ENCODE results near the gene MAEA.
"Not testable (repeated sequence)": the region's sequence is repeated elsewhere in the genome, so short reads cannot be mapped to it uniquely, and the experiment has no call there.

MAEA gene

GRCh38 chr4:1285151-1285789, 4.4 kb upstream of the MAEA start:
- DNase-seq, result no peak

GRCh38 chr4:1285790-1286553, 3.7 kb upstream of the MAEA start:
- DNase-seq, result peak; percentile 45

GRCh38 chr4:1288786-1289185, 905 bp upstream of the MAEA start:
- DNase-seq, result no peak

GRCh38 chr4:1290165-1290977, 680 bp downstream of the MAEA start:
- DNase-seq, result no peak

- no peak for DNase-seq
Measured at GRCh38 chr4:1291091-1291490, 1.4 kb downstream of the MAEA start.

GRCh38 chr4:1291996-1292702, 2.5 kb downstream of the MAEA start:
- DNase-seq, result no peak

- DNase-seq, result not testable (repeated sequence)
Measured at GRCh38 chr4:1292703-1293011, 3.0 kb downstream of the MAEA start.

- no peak for DNase-seq
Measured at GRCh38 chr4:1293531-1293941, 3.8 kb downstream of the MAEA start.

- no peak for DNase-seq
Measured at GRCh38 chr4:1293991-1294390, 4.3 kb downstream of the MAEA start.

- DNase-seq, result no peak
Measured at GRCh38 chr4:1294424-1294823, 4.7 kb downstream of the MAEA start.

- no peak for DNase-seq
Measured at GRCh38 chr4:1294891-1295290, 5.2 kb downstream of the MAEA start.

- DNase-seq, result no peak
Measured at GRCh38 chr4:1295405-1296055, 5.8 kb downstream of the MAEA start.

GRCh38 chr4:1296324-1297022, 6.8 kb downstream of the MAEA start:
- no peak for DNase-seq

- DNase-seq, result no peak
Measured at GRCh38 chr4:1297023-1297395, 7.3 kb downstream of the MAEA start.

- DNase-seq, result no peak
Measured at GRCh38 chr4:1297456-1298325, 8.0 kb downstream of the MAEA start.

GRCh38 chr4:1298461-1298860, 8.8 kb downstream of the MAEA start:
- no peak for DNase-seq

GRCh38 chr4:1299301-1299860, 9.7 kb downstream of the MAEA start:
- no peak for DNase-seq

- peak; percentile 33 for DNase-seq
Measured at GRCh38 chr4:1300466-1301455, 11.1 kb downstream of the MAEA start.

GRCh38 chr4:1302159-1302558, 12.5 kb downstream of the MAEA start:
- no peak for DNase-seq

Data from CD4-positive, alpha-beta T cell treated with Interleukin-17A for 1 hour (primary cell).